Measurements from ENCODE around the gene RBFOX1. TPM values are rescaled to one million over a fixed set of nuclear protein-coding genes. Genes with fewer than 3 reads are reported as not detected.

The RBFOX1 gene
- total and polyA plus RNA-seq, 11 donors, result 13.4 to 68.1 (median 48.2) TPM

DNA sequence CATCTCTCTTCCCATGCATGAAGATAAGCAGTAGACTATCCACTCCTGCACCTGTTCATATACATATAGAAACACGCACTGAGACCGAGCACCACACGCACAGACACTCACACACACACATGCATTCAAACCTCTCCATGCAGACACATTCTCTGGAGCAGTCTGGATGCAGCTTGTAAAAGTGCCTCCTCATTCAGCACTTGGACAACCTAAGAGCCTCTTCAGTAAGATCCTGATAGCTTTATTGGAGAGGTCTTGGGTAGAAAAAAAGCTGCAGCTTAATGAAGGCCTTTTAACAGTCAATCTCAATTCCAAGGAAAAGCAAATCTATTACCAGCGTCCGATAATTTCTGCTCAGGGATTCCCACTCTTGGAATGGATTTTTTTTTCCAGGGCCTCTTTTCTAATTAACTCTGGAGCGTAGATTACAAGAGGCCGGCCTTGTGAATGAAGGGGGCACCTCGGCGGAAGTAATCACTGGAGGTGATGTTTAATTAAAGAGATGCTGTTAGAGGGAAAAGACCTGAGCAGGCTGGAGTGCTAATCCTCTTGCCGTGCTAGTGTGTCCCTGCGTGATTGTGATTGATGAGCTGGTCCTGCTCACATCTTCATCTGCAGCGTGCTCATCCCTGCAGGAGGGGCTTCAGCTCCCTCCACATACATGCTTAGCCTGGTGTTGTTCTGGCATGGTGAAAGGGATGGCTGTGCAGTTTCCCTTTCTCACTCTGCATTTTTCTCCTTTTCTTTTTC lies 155.1 kb downstream of the RBFOX1 start:
- no peak overlapping the region for H3K27ac ChIP-seq
- intact Hi-C loops (cut with DNase I), result no loop called here
- no peak for TF ChIP-seq POLR2A (IDR thresholded peaks at IDR 0.05)
- TF ChIP-seq, protein P1, sequence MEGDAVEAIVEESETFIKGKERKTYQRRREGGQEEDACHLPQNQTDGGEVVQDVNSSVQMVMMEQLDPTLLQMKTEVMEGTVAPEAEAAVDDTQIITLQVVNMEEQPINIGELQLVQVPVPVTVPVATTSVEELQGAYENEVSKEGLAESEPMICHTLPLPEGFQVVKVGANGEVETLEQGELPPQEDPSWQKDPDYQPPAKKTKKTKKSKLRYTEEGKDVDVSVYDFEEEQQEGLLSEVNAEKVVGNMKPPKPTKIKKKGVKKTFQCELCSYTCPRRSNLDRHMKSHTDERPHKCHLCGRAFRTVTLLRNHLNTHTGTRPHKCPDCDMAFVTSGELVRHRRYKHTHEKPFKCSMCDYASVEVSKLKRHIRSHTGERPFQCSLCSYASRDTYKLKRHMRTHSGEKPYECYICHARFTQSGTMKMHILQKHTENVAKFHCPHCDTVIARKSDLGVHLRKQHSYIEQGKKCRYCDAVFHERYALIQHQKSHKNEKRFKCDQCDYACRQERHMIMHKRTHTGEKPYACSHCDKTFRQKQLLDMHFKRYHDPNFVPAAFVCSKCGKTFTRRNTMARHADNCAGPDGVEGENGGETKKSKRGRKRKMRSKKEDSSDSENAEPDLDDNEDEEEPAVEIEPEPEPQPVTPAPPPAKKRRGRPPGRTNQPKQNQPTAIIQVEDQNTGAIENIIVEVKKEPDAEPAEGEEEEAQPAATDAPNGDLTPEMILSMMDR (IDR thresholded peaks at IDR 0.05), result no peak
- no peaks in the 10 kb centered on the region for H3K36me3 ChIP-seq
- H3K9me3 ChIP-seq, result no peaks in the 10 kb centered on the region
- H3K4me3 ChIP-seq, result no peak overlapping the region
- DNase-seq (no peak), ATAC-seq (no peak)
- no peaks in the 10 kb centered on the region for H3K27me3 ChIP-seq
- 70 to 72% (median 71%) methylated on average over 12 of the region's 12 CpGs for WGBS, 4 donors
- peaks cover 0 to 4% (median 0%) of the 10 kb centered on the region in 12 donors for H3K4me1 ChIP-seq

DNA sequence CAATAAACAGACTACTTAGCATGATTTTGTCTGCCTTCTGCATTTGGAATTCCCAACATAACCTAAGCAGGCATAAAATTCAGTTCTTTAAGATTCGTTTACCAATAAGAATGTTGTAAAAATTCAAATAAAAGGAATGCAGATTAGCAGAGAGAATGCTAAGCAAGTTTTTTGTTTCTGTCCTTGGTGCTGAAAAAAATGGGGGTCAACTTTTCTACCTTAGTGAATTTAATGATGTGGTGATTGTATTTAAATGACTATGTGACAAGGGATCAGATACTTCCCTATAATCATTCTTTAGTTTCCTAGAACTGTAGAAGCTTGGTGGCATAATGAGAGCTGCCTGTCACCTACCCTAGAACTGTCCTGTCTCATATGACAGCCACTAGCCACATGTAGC lies 159.5 kb downstream of the RBFOX1 start:
- Histone ChIP-seq H3K27me3 (no peaks in the 10 kb centered on the region), H3K4me3 (no peak overlapping the region), H3K9me3 (no peaks in the 10 kb centered on the region), H3K27ac (no peak overlapping the region), H3K36me3 (no peaks in the 10 kb centered on the region), H3K4me1 (peaks cover 0 to 4% (median 0%) of the 10 kb centered on the region in 12 donors)
- 37 to 51% (median 42%) methylated on average over 1 of the region's 1 CpG for WGBS, 4 donors
- ATAC-seq (no peak), DNase-seq (no peak)
- TF ChIP-seq, protein P1 (IDR thresholded peaks at IDR 0.05), result no peak
- intact Hi-C loops (cut with DNase I), result no loop called here

DNA sequence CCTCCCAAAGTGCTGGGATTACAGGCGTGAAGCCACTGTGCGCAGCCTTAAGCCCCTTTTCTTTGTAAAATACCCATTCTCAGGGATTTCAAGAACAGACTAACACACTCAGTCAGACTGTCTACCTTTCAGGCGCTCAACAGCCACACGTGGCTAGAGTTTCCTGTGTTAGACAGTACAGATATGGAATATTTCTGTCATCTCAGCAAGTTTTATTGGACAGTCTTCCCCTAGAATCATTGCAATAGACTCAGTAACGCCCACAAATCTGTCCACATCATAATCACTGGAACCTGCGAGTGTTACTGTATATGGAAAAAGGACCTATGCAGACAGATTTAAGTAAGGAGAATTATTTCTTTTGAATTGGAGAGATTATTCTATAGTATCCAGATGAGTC lies 160.5 kb downstream of the RBFOX1 start:
- H3K4me3 ChIP-seq, result no peak overlapping the region
- TF ChIP-seq POLR2A (IDR thresholded peaks at IDR 0.05), result no peak
- TF ChIP-seq, protein P1 (IDR thresholded peaks at IDR 0.05), result no peak
- intact Hi-C loops (cut with DNase I), result no loop called here

DNA sequence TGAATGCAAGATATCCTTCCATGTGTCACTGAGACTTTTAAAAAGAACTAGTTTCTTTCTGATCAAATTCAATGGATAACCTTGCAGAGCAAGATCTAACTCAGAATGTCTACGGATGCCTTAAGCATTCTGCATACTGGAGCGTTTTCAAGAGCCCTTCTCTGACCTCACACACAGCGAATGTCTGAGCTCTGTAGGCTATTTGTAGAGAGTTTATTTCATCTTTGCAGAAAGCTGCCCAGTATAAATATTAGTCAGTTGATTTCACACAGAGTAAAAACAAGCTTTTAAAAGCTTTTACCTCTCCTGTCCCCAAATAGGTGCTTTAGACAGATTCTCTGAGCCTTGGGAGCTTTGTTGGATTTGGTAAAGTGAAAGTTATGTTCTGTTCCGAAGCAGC lies 165.0 kb downstream of the RBFOX1 start:
- peak; percentile 60 to 90 (median 75) for ATAC-seq
- Histone ChIP-seq H3K27ac (peak overlapping the region in 5 of 12 donors; percentile 20 to 60 (median 47)), H3K4me1 (peaks cover 0 to 30% (median 0%) of the 10 kb centered on the region in 12 donors), H3K36me3 (no peaks in the 10 kb centered on the region), H3K27me3 (no peaks in the 10 kb centered on the region), H3K4me3 (no peak overlapping the region), H3K9me3 (no peaks in the 10 kb centered on the region)
- TF ChIP-seq, protein P1 (IDR thresholded peaks at IDR 0.05), result no peak
- TF ChIP-seq POLR2A (IDR thresholded peaks at IDR 0.05), result no peak
- DNase-seq, result no peak
- intact Hi-C loops (cut with DNase I), result no loop called here
- WGBS, 4 donors, result 37 to 51% (median 48%) methylated on average over 4 of the region's 4 CpGs

More for the DNA sequence above, 160.5 kb downstream of the RBFOX1 start:
- Histone ChIP-seq H3K27me3 (no peaks in the 10 kb centered on the region), H3K4me1 (peaks cover 0 to 10% (median 0%) of the 10 kb centered on the region in 12 donors), H3K27ac (no peak overlapping the region), H3K9me3 (no peaks in the 10 kb centered on the region), H3K36me3 (no peaks in the 10 kb centered on the region)
- ATAC-seq (no peak), DNase-seq (no peak)
- 77 to 85% (median 81%) methylated on average over 6 of the region's 6 CpGs for WGBS, 4 donors

All from heart left ventricle (tissue), 16 donors.